Stimulated activated CD4-positive, alpha-beta T cell treated with anti-CD3 and anti-CD28 coated beads, Interleukin-4, amount 100 ng/mL, for 48 hours (primary cell): ENCODE measurements around the gene STK11IP.

Source experiments
- DNase-seq, 2 donors: peaks; one replicate each; pipeline ENCODE4 v3.0.0-alpha.2; 2020; ENCODE audit warnings: low read depth in 2 of 2

Gene STK11IP

GRCh38 chr2:219618733-219619122 lies 21.1 kb downstream of the STK11IP start:
- no peak for DNase-seq

DNA sequence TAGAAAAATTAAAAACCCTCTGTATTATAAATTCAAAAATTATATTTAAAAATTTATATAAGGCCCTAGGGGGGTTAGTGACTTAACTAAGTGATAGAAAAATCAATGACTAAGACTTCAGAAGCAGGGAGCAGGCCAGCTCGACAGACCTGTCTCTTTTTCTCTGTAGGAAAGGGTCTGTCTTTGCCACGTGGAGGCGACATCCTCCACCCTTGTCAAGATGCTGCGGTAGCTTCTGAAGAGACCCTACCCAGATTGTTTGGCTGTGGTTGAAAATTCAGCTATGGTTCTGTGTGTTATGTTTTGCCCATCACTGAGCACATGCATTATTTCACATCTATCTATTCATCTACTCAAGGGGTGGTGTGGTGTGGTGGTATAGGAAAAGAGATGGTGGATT lies 21.6 kb downstream of the STK11IP start:
- no peak for DNase-seq

GRCh38 chr2:219620546-219620945 lies 22.9 kb downstream of the STK11IP start:
- DNase-seq, result no peak

DNA sequence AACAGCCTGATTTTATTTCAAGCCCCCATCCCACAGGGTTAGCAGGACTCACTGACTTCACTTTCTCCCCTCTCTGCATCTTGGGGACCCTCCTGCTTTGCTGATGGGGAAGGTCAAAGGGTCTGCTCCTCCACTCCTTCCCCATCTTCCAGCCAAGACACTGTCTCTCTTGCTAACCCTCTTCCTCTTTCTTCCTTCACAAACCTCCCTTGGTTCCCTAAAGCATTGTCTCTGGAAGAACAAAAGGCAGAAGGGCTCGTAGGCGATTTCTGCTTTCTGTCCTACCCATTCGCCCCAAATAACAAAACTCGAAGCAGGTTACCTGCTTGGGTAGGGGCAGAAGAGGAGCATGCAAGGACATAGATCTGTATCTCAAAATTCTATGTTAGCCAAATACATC lies 24.3 kb downstream of the STK11IP start:
- no peak for DNase-seq

- no peak for DNase-seq
Observed at GRCh38 chr2:219622472-219622871, 24.8 kb downstream of the STK11IP start.

DNA sequence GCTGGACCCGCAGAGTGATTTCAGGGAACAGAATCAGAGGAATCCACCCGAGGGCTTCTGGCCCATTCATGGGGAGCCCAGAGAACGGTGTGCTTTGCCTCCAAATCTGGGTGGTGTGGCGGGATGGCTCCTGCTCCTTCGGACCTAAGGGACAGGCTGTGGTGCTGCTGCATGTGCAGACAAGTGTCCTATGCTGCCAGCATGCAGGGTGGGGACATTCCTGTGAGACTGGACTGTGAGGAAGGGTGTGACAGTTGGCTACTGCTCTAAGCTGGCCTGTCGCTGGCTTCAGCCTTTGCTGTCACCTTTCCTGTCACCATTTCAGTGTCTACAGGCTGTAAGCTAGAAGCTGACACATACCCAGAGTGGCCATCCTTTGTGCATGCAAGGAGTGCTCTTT lies 26.9 kb downstream of the STK11IP start:
- DNase-seq, result no peak

- no peak for DNase-seq
Observed at GRCh38 chr2:219625179-219625578, 27.5 kb downstream of the STK11IP start.

- no peak for DNase-seq
Observed at GRCh38 chr2:219626540-219626939, 28.9 kb downstream of the STK11IP start.

DNA sequence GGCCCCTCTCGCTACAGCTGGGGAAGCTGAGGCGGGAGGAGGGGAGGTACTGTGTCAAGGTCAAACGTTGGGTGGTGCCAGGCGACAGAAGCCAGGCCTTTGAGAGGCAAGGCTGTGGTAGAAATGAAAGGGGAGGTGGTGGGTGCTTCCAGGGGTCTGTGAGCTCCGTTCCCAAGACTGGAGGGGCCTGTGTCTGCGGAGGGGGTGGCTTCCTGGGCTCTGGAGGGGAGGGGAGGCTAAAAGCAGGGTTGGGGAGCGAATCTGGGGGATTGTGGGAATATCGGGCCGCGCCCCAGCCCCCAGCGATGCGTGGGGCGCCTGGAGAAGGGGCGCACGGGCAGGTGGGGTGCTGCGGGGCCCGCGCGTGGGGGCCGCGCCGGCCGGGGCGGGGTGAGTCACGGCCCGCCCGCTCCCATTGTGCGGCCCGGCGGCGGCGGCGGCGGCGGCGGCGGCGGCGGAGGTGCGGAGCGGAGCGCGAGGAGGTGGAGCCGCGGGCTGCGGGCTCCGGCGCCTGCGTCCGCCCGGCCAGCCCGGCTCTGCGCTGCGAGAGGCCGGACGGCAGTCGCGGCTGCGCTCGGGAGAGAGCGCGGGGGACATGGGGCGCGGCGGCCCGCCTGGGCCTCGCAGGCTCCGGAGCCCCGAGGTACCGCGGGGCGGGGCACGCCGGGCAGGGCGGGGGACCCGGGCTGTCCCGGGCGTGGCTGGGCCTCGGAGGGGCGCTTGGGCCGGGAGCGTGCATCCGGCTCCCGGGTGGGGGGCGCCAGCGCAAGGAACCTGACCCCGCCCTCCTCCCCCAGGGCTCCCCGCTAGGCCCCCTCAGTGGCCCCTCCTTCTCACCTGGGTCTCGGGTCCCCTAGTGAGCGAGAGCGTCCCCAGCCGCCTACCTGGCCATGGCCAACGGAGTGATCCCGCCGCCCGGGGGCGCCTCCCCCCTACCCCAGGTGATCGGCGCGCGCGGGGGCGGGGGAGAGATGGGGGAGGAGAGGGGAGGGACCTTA lies 29.7 kb downstream of the STK11IP start, which contains the start of gene SLC4A3:
Gene SLC4A3, plus strand, starts transcription at position 528 of the 998 bp plus-strand sequence. Its CDS starts 363 bp downstream, at position 891.
- no peak for DNase-seq

DNA sequence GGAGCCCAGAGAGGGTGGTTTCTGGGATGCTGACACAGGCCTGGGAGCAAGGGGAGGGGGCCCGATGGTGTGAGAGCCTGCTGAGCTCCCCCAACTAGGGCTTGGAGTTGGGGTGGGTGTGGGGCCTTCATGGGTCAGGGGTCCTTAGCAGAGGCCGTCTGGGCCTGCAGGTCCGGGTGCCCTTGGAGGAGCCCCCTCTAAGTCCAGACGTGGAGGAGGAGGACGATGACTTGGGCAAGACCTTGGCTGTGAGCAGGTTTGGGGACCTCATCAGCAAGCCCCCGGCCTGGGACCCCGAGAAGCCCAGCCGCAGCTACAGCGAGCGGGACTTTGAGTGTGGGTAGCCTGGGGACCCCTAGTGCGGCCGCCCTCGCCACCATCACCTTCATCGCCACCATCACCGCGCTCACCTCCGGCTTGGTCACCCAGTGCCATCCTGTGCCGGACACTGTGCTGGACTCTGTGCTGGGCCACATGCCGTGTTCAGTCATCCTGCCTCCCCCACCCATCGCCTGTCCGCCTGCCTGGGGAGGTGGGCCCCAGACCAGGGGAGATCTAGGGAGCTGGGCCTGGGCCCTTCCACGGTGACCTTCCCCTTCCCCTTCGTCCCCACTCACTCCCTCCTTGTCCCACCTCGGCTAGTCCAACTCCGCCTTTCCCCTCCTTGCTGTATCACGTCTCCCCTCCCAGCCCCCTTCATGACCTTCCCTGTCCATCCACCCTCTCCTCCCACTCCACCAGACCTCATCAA lies 30.8 kb downstream of the STK11IP start:
- no peak for DNase-seq

GRCh38 chr2:219628986-219629901 lies 31.6 kb downstream of the STK11IP start:
- DNase-seq, result no peak

DNA sequence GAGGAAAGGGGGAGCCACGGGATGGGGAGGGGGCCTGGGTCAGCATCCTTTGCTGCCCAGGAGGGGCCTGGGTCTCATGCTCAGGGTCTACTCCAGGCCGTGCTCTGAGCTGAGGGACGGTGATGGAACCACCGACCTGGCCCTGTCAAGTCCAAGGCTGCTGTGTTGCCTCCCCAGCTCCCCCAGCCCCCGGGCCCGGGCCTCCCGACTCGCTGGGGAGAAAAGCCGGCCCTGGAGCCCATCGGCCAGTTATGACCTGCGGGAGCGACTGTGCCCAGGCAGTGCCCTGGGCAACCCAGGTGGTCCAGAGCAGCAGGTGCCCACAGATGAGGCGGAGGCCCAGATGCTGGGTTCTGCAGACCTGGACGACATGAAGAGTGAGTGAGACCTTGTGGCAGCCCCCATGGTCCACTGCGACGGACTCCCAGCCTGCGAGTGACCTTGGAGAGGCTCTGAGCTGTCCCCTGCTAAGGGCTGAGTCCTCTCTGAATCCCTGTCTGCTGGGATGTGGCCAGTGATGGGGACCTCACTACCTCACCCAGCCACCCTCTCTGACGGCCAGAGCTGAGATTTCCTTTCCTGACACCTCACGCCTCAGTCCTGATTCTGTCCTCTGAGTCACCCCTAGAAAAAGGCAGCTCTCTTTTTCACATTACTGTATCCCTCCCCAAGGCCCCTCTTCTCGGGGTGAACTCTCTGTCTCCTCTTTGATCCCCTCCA lies 32.5 kb downstream of the STK11IP start:
- no peak for DNase-seq

GRCh38 chr2:219630770-219631405 lies 33.2 kb downstream of the STK11IP start:
- DNase-seq, result no peak

- no peak for DNase-seq
Observed at GRCh38 chr2:219631406-219631891, 33.8 kb downstream of the STK11IP start.

DNA sequence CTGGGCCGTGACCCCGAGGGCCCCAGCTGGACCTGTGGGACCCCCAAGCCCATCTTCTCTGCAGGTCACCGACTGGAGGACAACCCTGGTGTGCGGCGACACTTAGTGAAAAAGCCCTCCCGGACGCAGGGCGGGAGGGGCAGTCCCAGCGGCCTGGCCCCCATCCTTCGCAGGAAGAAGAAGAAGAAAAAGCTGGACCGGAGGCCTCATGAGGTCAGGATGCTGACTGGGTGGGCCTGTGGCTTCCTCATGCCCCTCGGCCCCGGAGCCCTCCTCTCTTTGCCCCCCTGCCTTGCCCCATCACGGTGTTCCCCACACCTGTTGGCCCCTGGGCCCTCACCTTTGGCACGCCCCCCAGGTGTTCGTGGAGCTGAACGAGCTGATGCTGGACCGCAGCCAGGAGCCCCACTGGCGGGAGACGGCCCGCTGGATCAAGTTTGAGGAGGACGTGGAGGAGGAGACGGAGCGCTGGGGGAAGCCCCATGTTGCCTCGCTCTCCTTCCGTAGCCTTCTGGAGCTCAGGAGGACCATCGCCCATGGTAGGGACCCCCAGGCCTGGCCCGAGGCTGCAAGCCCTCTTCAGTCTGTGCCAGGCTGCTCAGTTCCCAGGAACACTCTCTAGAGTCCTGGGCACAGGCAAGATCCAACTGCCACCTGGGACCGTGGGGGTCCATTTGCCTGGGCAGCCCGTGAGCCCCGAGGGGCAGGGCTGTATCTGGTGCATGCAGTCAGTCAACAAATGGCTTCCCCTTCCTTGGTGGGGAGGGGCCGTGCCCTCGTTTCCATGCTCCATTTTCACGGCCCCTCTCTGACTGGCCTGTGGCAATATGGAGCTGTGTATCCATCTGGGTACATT lies 34.5 kb downstream of the STK11IP start:
- no peak for DNase-seq

DNA sequence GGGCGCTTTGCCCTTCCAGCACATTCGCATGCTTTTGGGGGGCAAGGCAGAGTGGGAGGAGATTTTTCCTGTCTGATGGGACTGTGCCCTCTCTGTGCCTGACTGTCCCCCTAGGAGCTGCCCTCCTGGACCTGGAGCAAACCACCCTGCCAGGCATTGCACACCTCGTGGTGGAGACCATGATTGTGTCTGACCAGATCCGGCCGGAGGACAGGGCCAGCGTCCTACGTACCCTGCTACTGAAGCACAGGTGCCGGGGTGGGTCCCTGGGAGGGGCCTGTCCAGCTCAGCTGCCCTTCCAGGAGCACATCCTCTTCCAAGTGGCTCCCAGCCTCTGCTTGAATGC lies 35.1 kb downstream of the STK11IP start:
- no peak for DNase-seq

GRCh38 chr2:219633276-219634065 lies 35.8 kb downstream of the STK11IP start:
- no peak for DNase-seq

- no peak for DNase-seq
Observed at GRCh38 chr2:219634171-219634940, 36.7 kb downstream of the STK11IP start.
